ENCODE results near the gene MAGEE2.

DNA sequence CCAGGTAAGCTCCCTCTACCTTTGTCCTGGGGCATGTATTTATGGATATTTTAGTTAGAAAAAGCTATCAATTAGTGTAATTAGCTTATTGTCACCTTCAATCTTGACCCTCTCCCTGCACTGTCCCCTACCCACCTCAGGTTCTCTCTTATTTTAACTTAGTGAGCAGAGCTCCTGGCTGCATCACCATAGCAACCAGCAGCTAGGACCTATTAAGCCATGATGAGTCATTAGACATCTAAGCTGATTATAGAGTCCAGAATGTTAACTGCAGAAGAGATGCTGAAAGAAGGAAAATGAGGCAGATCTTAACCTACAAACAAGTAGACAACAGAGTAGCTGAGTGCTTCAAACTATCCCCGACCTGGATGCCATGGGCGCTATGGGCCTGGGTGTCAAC, 36.6 kb downstream of the MAGEE2 start:
- TF ChIP-seq, protein P1, sequence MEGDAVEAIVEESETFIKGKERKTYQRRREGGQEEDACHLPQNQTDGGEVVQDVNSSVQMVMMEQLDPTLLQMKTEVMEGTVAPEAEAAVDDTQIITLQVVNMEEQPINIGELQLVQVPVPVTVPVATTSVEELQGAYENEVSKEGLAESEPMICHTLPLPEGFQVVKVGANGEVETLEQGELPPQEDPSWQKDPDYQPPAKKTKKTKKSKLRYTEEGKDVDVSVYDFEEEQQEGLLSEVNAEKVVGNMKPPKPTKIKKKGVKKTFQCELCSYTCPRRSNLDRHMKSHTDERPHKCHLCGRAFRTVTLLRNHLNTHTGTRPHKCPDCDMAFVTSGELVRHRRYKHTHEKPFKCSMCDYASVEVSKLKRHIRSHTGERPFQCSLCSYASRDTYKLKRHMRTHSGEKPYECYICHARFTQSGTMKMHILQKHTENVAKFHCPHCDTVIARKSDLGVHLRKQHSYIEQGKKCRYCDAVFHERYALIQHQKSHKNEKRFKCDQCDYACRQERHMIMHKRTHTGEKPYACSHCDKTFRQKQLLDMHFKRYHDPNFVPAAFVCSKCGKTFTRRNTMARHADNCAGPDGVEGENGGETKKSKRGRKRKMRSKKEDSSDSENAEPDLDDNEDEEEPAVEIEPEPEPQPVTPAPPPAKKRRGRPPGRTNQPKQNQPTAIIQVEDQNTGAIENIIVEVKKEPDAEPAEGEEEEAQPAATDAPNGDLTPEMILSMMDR (IDR thresholded peaks at IDR 0.05; ENCODE audit: borderline replicate concordance, extremely low read depth, low read length, poor library complexity, severe bottlenecking): no peak
- TF ChIP-seq EZH2 (IDR thresholded peaks at IDR 0.05; ENCODE audit: borderline replicate concordance, low read depth, low read length, severe bottlenecking): no peak
